G401 (cell line): ENCODE results near the gene FBRS. TPM values are rescaled to one million over a fixed set of nuclear protein-coding genes. Genes with fewer than 3 reads are reported as not detected.

Experiments
- total RNA-seq: library from RNA; depleted of rRNA; stranded (reverse); fragments of >200 nt; shearing (Covaris generic); gene quantifications from 2 replicates; pipeline ENCODE4 v1.2.3, GENCODE V29; 2014; rRNA removed

The FBRS gene
- total RNA-seq, 1 experiment from 2014 or later = 20.3 TPM

Other genes starting within 250 kb of the FBRS start
- 92.0 and 127 TPM in 2 replicates for gene DCTPP1, start 228.4 kb upstream of the FBRS start, total RNA-seq
- 64.0 and 83.6 TPM in 2 replicates for gene SEPHS2, start 212.6 kb upstream of the FBRS start, total RNA-seq
- not detected in 2 replicates for gene ITGAL, start 185.7 kb upstream of the FBRS start, total RNA-seq
- 96.8 and 108 TPM in 2 replicates for gene ZNF768, start 131.9 kb upstream of the FBRS start, total RNA-seq
- gene ZNF747, start 123.6 kb upstream of the FBRS start, total RNA-seq = 0.12 TPM in 1 of 2 replicates, not detected in the other
- 5.3 and 9.5 TPM in 2 replicates for gene ZNF764, start 100.1 kb upstream of the FBRS start, total RNA-seq
- 6.9 and 10.2 TPM in 2 replicates for gene ZNF688, start 86.7 kb upstream of the FBRS start, total RNA-seq
- gene ZNF785, start 72.7 kb upstream of the FBRS start, total RNA-seq = not detected in 2 replicates
- 10.8 and 10.9 TPM in 2 replicates for gene ZNF689, start 48.0 kb upstream of the FBRS start, total RNA-seq
- gene PRR14, start 7.5 kb upstream of the FBRS start, total RNA-seq = 2.4 and 5.4 TPM in 2 replicates
- 3.6 and 4.1 TPM in 2 replicates for gene SRCAP, start 40.7 kb downstream of the FBRS start, total RNA-seq
- gene PHKG2, start 90.0 kb downstream of the FBRS start, total RNA-seq = 35.9 TPM in 2 replicates
- gene CFAP119, start 103.6 kb downstream of the FBRS start, total RNA-seq = 2.4 and 6.5 TPM in 2 replicates
- 136 and 189 TPM in 2 replicates for gene RNF40, start 103.9 kb downstream of the FBRS start, total RNA-seq
- gene ZNF629, start 128.8 kb downstream of the FBRS start, total RNA-seq = 18.4 and 27.6 TPM in 2 replicates
- 58.1 and 89.3 TPM in 2 replicates for gene BCL7C, start 235.6 kb downstream of the FBRS start, total RNA-seq
- gene CTF1, start 238.2 kb downstream of the FBRS start, total RNA-seq = 2.1 and 2.4 TPM in 2 replicates